ENCODE measurements around the gene ST6GALNAC3. TPM values are rescaled to one million over a fixed set of nuclear protein-coding genes. Genes with fewer than 3 reads are reported as not detected.

The ST6GALNAC3 gene
- total and polyA plus RNA-seq, 11 donors = 2.5 to 7.7 (median 4.4) TPM

- peak in 1 of 4 donors; percentile 68 for ATAC-seq
- no peak for DNase-seq
- H3K27ac ChIP-seq = no peak overlapping the region
- no peaks in the 10 kb centered on the region for H3K27me3 ChIP-seq
- 42 to 56% (median 52%) methylated on average over 2 of the region's 2 CpGs for WGBS, 4 donors
- no peak for TF ChIP-seq POLR2A (IDR thresholded peaks at IDR 0.05)
- TF ChIP-seq, protein P1, sequence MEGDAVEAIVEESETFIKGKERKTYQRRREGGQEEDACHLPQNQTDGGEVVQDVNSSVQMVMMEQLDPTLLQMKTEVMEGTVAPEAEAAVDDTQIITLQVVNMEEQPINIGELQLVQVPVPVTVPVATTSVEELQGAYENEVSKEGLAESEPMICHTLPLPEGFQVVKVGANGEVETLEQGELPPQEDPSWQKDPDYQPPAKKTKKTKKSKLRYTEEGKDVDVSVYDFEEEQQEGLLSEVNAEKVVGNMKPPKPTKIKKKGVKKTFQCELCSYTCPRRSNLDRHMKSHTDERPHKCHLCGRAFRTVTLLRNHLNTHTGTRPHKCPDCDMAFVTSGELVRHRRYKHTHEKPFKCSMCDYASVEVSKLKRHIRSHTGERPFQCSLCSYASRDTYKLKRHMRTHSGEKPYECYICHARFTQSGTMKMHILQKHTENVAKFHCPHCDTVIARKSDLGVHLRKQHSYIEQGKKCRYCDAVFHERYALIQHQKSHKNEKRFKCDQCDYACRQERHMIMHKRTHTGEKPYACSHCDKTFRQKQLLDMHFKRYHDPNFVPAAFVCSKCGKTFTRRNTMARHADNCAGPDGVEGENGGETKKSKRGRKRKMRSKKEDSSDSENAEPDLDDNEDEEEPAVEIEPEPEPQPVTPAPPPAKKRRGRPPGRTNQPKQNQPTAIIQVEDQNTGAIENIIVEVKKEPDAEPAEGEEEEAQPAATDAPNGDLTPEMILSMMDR (IDR thresholded peaks at IDR 0.05) = no peak
- no peaks in the 10 kb centered on the region for H3K9me3 ChIP-seq
- H3K4me3 ChIP-seq = no peak overlapping the region
- H3K4me1 ChIP-seq = peaks cover 0 to 10% (median 0%) of the 10 kb centered on the region in 12 donors
- H3K36me3 ChIP-seq = no peaks in the 10 kb centered on the region
- intact Hi-C loops (cut with DNase I) = no loop called here
Measured at GRCh38 chr1:76105372-76105771, 30.8 kb downstream of the ST6GALNAC3 start.

- Histone ChIP-seq H3K4me3 (no peak overlapping the region), H3K27me3 (no peaks in the 10 kb centered on the region), H3K9me3 (no peaks in the 10 kb centered on the region), H3K4me1 (peaks cover 0 to 10% (median 0%) of the 10 kb centered on the region in 12 donors), H3K36me3 (no peaks in the 10 kb centered on the region), H3K27ac (no peak overlapping the region)
- no peak for DNase-seq
- intact Hi-C loops (cut with DNase I) = no loop called here
- ATAC-seq = no peak
- 87 to 100% (median 89%) methylated on average over 1 of the region's 1 CpG for WGBS, 4 donors
- no peak for TF ChIP-seq POLR2A (IDR thresholded peaks at IDR 0.05)
- TF ChIP-seq, protein P1 (IDR thresholded peaks at IDR 0.05) = no peak
Measured at GRCh38 chr1:76106251-76106650, 31.7 kb downstream of the ST6GALNAC3 start.

DNA sequence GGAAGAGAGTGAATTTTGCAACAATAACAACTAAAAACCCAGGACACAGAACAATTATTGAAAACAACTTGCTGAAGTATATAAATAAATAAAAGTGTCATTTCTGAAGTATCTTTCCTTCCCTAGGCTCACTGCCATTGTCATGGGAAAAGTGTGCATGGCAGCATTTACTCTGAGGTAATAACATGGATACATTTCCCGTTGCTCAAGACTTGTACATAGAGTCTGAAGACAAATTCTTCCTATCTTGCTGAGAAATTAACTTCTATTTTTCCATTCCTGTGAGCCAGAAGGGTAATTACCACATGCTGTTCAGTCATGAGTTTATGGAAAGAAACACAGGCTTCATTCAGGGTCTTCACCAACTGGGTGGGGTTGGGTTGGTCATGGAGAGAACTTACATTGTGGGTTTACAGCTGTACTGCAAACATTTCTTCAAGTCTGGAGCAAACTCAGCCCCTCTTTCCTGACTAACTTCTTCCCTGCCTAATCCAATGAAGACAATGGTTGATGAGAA lies 32.2 kb downstream of the ST6GALNAC3 start:
- H3K36me3 ChIP-seq = no peaks in the 10 kb centered on the region
- WGBS, 4 donors = 79 to 95% (median 92%) methylated on average over 1 of the region's 1 CpG
- H3K27me3 ChIP-seq = no peaks in the 10 kb centered on the region
- no peak overlapping the region for H3K27ac ChIP-seq
- intact Hi-C loops (cut with DNase I) = no loop called here
- no peaks in the 10 kb centered on the region for H3K9me3 ChIP-seq
- TF ChIP-seq, protein P1 (IDR thresholded peaks at IDR 0.05) = no peak
- no peak for TF ChIP-seq POLR2A (IDR thresholded peaks at IDR 0.05)
- DNase-seq = no peak
- H3K4me1 ChIP-seq = peaks cover 0 to 10% (median 0%) of the 10 kb centered on the region in 12 donors
- no peak overlapping the region for H3K4me3 ChIP-seq
- ATAC-seq = no peak

GRCh38 chr1:76109404-76109803 lies 34.9 kb downstream of the ST6GALNAC3 start:
- intact Hi-C loops (cut with DNase I) = no loop called here
- Histone ChIP-seq H3K36me3 (no peaks in the 10 kb centered on the region), H3K4me3 (no peak overlapping the region), H3K9me3 (no peaks in the 10 kb centered on the region), H3K27ac (peak overlapping the region in 1 of 12 donors; percentile 35), H3K4me1 (peaks cover 0 to 10% (median 0%) of the 10 kb centered on the region in 12 donors), H3K27me3 (no peaks in the 10 kb centered on the region)
- TF ChIP-seq, protein P1 (IDR thresholded peaks at IDR 0.05) = no peak
- no peak for TF ChIP-seq POLR2A (IDR thresholded peaks at IDR 0.05)
- DNase-seq (no peak), ATAC-seq (peak in 2 of 4 donors; percentile 46 to 69)
- 63 to 84% (median 71%) methylated on average over 4 of the region's 4 CpGs for WGBS, 4 donors

Data from heart left ventricle (tissue), 16 donors.